OCI-M2 (cell line): ENCODE data around the gene DOCK3.
"Not testable (repeated sequence)": the region's sequence is repeated elsewhere in the genome, so short reads cannot be mapped to it uniquely, and the experiment has no call there.

ENCODE experiments used
- DNase-seq: peaks from one replicate; lab custom pipeline; 2025; ENCODE audit not compliant: unreplicated experiment; lab: John Stamatoyannopoulos, UW

DOCK3 gene

DNA sequence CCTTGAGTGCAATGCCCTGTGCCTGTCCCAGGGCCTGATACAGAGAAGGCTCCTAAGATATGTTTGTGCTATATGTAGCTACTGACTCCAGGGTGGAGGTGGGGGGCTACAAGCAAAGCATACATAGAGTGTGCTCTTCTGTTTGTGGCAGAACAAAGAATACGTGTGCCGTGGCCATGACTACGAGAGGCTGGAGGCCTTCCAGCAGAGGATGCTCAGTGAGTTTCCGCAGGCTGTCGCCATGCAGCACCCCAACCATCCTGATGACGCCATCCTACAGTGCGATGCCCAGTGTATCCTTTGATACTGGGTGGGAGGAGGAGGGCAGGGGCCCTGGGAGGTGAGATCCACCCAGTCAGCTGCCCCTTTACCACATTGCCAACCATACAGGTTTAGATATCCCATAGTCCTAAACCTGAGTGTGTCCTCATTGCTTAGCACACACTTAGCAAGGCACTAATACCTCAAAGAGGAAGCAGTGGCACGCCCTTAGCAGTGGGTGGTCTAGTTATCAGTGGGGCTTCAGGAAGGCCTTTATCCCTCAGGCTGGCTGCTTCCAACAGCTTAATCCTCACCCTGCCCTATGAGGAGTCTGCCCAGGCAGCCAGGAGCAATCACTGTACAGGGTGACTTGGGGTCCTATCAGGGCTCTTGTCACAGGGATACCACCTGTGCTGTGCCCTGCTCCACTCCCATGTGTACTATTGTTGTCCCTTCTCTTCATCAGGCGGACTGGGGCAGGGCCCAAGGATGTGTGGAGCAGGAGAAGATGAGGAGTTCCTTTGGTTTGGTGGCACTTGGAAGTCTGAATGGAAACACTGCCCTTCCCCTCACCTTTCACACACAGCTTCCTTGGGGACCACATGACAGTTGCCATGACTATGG, 680.2 kb downstream of the DOCK3 start:
- DNase-seq = no peak

DNA sequence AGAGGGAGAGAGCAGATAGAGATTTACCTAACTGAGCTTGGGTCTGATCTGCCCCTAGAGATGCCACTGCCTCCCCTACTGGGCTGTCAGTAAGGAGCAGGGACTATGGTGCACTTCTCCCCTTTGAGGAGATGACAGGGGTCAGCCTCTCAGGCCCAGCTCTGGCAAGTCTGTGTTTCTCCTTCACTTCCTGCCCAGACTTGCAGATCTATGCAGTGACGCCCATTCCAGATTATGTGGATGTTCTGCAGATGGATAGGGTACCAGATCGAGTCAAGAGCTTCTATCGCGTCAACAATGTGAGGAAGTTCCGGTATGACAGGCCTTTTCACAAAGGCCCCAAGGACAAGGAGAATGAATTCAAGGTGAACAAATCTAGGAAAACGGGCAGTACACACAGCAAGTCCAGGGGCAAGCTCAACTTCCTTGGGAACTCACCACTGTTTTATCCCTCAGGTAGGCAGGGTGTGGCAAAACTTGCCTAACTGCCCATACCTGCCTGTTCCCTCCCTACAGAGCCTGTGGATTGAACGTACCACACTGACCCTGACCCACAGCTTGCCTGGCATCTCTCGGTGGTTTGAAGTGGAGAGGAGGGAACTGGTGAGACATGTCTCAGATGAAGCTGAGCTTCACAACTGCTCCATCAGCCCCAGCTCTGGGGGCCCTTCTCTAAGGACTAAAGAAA, 681.3 kb downstream of the DOCK3 start:
- no peak for DNase-seq

DNA sequence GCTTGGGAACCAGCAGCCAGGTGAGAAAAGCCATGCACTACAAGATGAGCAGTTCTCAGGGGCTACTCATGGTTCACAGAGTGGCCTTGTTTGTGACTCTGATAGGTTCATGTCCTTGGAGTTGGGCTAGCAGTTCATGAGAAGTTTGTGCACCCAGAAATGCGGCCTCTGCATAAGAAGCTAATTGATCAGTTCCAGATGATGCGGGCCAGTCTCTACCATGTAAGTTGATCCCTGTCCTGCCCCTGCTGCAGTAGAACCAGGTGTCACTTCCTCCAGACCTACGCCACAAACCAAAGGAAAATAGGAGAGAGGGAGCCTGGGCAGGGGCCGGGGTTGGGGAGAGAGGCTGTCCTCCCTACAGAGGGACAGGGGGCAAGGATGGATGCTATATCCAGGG, 683.1 kb downstream of the DOCK3 start:
- no peak for DNase-seq

- DNase-seq = no peak
These were observed 684.3 kb downstream of the DOCK3 start for GRCh38 chr3:51358981-51359380.

DNA sequence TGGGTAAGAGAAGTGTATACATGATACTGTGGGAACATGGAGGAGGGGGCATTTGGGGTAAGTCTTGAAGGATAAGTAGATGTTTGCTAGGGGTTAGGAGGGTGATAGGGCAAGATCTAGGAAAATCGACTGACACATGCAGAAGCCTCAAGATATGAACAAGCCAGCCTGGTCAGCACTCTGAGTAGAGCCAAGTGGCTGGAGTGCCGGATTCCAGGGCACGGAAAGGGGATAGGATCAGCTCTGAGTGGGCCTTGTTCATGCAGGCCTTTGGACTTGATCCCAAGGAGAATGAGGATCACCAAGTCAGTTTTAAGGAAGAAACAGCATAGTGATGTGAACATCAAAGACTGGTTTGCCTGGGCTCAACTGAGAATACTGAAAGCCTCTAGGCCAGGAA, 686.1 kb downstream of the DOCK3 start:
- no peak for DNase-seq

DNA sequence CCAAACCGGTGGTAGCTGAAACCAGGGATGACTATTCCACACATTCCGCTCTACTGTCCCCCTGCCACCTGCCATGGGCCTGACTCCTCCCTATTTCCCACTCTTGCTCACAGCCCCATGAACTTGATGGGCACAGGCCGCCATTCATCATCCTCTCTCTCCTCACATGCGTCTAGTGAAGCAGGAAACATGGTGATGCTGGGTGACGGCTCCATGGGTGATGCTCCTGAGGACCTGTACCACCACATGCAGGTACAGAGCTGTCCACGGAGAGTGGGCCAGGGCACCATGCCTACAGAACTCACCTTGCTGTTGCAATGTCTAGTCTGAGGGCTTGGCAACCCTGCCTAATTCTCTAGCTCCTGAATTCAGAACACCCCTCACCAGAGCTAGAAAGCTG, 687.0 kb downstream of the DOCK3 start:
- DNase-seq = no peak

DNA sequence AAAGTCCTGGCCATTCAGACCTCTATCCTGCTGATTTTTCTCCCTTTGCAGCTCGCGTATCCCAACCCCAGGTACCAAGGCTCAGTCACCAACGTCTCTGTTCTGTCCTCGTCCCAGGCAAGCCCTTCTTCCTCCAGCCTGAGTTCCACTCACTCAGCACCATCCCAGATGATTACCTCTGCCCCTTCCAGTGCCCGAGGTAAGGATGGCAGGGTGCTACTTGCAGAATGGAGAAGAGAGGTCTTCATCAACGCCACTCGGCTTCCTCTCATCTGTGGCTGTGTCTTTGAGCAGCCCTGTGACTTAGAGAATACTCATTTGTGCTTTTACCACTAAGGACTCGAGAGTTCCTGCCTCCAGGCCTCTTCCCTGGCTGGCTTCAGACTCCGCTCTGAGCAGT, 687.7 kb downstream of the DOCK3 start:
- no peak for DNase-seq

DNA sequence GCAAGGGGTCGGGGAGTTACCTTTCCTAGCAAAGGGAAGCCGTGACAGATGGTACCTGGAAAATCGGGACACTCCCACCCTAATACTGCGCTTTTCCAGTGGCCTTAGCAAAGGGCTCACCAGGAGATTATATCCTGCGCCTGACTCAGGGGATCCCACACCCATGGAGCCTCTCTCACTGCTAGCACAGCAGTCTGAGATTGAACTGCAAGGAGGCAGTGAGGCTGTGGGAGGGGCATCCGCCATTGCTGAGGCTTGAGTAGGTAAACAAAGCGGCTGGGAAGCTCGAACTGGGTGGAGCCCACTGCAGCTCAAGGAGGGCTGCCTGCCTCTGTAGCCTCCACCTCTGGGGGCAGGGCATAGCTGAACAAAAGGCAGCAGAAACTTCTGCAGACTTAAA, 693.5 kb downstream of the DOCK3 start:
- DNase-seq = not testable (repeated sequence)

DNA sequence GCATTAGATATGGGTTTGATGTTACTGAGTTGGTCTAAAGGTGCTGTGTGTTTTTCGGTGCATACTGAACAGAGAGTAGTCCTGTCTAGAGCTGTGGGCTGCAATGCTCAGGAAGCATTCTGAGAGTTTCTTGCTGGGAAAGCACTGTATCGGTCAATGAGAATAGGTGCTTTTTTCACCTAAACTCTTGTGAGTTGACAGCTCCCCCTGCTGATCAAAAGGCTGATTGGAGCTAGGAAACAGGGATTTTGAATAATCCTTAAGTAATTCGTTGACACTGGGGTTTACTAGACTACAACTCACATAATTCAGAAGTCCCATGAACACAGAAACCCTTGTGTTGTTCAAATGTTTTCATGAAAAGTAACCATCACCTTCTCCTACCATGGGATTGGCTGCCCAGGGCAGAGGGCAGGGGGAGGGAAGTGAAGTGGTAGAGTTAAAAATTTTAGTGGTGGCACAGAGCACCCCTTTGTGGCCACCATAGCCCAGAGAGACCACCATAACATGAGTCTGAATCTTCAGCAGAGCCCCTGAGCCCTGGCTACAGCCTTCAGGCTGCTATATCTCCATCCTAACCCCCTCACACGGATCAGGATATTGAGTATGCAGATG, 697.3 kb downstream of the DOCK3 start:
- peak; percentile 27 for DNase-seq

DNA sequence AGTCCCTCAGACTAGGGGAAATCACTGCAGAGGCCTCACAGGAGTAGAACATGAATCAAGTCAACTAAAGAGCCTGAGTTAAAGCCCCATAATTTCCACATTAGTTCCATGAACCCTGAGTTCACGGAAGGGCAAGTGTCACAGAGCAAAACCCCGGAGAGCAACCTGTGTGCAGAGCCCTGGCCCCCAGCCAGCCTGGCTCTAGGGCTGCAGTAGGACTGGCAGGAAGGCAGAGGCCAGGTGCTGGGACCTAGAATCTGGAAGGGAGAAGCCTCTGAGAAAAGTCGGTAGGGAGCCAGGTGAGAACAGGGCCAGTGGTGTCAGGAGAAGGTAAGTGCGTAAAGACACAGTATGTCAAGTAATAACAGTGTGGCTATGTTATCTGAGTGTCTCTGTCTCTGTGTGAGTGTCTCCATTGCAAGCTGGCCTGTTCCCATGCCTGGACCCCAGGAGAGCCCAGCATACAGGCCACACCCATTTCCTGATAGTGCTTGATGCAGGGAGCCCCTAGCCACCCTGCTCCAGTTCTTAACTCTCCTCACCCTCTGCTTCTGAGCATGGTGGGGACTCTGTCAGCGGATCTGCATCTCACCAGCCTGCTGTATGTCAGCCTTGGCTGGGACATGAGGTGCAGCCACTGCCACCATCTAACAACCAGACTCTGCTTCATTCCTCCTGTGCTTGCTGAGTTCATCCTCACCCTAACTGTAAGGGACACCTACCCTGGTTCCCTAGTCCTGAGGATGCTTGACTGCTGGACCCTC, 699.1 kb downstream of the DOCK3 start:
- DNase-seq = no peak

GRCh38 chr3:51374456-51374855, 699.7 kb downstream of the DOCK3 start:
- DNase-seq = no peak

- DNase-seq = no peak
These were observed 700.4 kb downstream of the DOCK3 start for GRCh38 chr3:51375136-51375535.

DNA sequence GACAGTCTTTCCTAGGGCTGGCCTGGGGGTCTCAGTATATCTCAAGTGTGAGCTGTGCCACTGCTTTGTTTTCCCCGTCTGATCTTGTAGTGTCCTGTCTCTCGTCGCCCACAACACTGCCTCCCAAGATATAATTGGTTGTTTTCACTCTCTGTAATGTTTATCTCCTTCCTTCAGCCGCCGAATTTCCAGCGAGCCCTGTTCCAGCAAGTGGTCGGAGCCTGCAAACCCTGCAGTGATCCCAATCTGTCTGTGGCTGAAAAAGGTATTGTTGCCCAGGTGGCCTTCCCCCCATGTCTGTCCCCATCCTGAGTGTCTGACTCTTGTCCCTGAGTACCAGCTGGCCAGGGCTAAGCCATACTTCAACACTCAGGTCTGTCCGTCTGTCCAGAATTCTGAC, 700.8 kb downstream of the DOCK3 start:
- no peak for DNase-seq

GRCh38 chr3:51378065-51378464, 703.3 kb downstream of the DOCK3 start:
- DNase-seq = no peak

DNA sequence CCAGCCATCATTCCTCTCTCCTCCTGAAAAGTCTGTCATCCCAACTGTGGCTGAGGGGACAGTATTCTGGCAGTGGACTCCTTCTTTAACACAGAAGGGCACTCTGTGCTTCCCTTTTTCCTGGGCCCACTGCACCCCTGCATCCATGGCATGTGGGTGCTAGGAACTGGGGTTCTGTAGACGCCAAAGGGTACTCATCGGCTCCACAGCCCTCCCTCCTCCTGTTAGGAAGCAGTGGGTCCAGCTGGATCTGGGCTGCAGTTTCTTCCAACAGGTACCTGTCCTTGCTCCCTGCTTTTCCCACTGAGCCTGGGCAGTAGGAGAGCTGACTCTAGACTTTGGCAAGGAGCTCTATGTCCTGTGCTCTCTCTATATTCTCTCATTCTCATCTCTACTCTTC, 704.0 kb downstream of the DOCK3 start:
- no peak for DNase-seq

DNA sequence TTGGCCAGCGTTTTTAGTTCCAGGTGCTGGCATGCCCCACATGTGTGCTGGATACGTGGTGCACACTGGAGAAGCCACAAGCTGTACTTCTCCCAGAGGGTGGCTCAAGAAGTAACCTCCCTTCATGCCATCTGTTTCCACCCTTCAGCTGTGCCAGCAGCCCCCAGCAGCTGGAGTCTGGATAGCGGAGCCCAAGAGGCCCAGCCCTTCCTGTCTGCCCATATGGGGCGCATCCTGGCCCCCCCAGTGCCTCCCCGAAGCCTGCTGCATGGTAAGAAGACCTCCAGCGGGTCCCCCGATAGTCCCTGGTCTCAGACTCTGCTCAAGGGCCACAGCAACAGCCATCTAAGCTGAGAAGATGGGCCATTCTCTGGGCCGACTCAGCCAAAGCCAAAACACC, 704.6 kb downstream of the DOCK3 start:
- DNase-seq = no peak

DNA sequence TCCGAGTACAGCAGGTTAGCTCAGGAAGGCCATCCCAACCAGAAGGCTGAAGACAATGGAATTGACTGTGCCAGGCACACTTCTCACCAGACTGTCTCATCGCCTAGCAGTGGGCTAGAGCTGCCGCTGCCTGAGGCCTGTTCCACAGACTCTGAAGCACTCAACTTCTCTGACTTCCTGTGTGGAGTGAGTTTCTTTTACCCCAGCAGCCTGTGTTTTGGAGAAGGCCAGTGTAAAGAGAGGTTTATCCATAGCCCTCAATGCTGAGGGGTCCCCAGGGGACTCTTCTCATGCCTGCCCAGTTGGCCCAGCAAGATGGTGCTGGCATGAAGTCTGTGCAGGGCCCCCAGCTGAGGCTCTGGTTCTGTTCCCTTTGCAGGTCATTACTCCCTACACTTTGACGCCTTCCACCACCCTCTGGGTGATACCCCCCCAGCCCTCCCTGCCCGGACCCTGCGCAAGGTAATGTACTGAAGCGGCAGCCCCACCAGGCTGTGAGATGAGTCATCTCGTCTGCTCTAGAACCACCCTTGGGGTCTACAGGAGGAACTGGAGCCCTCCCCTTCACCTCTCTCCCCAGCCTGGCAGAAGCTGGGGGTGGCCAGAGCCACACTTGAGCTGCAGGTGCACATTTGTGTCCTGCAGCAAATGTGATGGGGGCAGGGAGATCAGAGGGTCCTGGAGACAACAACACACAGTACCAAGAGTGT, 705.2 kb downstream of the DOCK3 start:
- no peak for DNase-seq

GRCh38 chr3:51380601-51381332, 706.0 kb downstream of the DOCK3 start:
- DNase-seq = no peak

- no peak for DNase-seq
These were observed 706.6 kb downstream of the DOCK3 start for GRCh38 chr3:51381333-51381705.

DNA sequence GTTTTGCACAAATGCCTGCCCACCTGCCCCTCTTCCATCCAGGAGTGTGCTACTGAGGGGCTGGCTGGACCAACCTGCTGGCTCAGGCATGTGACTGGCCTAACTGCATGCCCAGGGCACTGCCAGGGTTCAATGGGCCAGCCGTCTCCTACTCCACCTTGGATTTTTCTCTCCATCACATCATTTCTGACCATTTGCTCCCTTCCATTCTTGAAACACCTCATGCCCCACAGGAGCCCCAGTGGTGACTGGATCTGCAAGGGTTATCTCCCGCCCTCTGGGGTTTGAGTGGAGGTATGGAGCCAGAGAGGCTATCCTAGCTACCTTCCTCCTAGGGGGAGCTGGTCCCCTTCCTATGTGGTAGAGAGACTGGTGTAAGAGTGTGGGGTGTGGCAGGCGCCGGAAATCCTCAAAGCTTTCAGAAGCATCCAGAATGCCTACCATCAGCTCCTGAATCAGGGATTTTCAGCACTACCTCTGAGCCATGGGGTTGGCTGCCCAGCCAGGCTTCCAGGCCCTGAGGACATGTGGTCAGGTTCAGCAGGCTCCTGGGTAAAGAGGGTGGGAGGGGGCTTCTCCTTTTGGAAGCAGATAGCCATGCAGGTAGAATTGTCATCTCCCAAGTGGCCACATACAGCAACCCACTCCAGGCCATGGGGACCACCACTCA, 707.5 kb downstream of the DOCK3 start:
- DNase-seq = no peak
